Astrocyte of the cerebellum (primary cell): Measurements from ENCODE around the gene NUDT1.

Source experiments
- DNase-seq: peaks from one replicate; pipeline ENCODE4 v3.0.0-alpha.2; 2011; ENCODE audit warnings: low read depth
- H3K4me3 ChIP-seq: 2 replicates; pipeline ENCODE4 v1.5.1; 2011; ENCODE audit warnings: mild to moderate bottlenecking, low read depth, low read length, moderate library complexity
- in situ Hi-C: cut with HindIII; loops from 2 replicates; pipeline ENCODE4 v1.10.0; 2017; ENCODE audit warnings: low sequenced_read_pairs
- TF ChIP-seq, protein P1 (sequence below): IDR thresholded peaks from 2 replicates; pipeline ENCODE4 v1.5.1; 2012; ENCODE audit warnings: low read length, low read depth, moderate library complexity, mild to moderate bottlenecking; ENCODE audit errors: missing control alignments

Gene NUDT1

GRCh38 chr7:2217716-2218443 is 24.1 kb upstream of the NUDT1 start:
- in situ Hi-C loops: no loop called here
- no peak for DNase-seq
- no peak overlapping the region for H3K4me3 ChIP-seq
- TF ChIP-seq, protein P1, sequence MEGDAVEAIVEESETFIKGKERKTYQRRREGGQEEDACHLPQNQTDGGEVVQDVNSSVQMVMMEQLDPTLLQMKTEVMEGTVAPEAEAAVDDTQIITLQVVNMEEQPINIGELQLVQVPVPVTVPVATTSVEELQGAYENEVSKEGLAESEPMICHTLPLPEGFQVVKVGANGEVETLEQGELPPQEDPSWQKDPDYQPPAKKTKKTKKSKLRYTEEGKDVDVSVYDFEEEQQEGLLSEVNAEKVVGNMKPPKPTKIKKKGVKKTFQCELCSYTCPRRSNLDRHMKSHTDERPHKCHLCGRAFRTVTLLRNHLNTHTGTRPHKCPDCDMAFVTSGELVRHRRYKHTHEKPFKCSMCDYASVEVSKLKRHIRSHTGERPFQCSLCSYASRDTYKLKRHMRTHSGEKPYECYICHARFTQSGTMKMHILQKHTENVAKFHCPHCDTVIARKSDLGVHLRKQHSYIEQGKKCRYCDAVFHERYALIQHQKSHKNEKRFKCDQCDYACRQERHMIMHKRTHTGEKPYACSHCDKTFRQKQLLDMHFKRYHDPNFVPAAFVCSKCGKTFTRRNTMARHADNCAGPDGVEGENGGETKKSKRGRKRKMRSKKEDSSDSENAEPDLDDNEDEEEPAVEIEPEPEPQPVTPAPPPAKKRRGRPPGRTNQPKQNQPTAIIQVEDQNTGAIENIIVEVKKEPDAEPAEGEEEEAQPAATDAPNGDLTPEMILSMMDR: no peak

DNA sequence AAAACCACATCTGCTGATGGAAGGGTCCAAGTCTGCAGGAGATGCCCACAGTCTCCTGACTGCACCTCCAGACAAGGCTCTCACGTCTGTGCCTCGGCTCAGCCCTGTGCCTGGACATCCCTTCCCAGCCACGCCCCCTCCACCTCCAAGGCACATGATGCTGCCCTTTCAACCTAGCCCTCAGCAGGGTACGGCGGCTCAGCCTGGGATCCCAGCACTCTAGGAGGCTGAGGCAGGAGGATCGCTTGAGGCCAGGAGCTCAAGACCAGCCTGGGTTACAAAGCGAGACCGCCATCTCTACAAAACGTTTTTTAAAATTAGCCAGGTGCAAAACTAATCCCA is 23.6 kb upstream of the NUDT1 start:
- in situ Hi-C loops: no loop called here

DNA sequence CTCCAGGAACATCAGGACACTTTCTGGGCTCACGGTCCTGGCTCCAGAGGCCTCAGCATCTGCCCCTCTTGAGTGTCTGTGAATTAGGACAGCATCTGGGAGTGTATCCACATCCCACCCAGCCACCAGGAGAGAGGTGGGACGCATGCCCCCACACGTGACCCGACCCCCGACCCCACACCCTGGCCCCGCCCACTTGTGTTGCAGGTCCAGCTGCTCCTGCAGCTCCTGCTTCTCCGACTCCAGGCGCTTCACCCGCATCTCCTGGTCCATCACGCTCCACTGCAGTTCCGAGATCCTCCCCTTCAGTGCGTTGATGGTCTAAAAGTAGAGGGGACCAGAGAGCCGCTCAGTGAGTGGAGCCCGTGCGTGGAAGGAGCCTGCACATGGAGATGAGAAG is 22.9 kb upstream of the NUDT1 start:
- H3K4me3 ChIP-seq: no peak overlapping the region
- in situ Hi-C loops: no loop called here
- DNase-seq: no peak
- TF ChIP-seq, protein P1: no peak

More for the DNA sequence above, 23.6 kb upstream of the NUDT1 start:
- H3K4me3 ChIP-seq: no peak overlapping the region
- TF ChIP-seq, protein P1: no peak
- no peak for DNase-seq

GRCh38 chr7:2219606-2220005 is 22.4 kb upstream of the NUDT1 start:
- TF ChIP-seq, protein P1: no peak
- H3K4me3 ChIP-seq: no peak overlapping the region
- in situ Hi-C loops: no loop called here
- no peak for DNase-seq

DNA sequence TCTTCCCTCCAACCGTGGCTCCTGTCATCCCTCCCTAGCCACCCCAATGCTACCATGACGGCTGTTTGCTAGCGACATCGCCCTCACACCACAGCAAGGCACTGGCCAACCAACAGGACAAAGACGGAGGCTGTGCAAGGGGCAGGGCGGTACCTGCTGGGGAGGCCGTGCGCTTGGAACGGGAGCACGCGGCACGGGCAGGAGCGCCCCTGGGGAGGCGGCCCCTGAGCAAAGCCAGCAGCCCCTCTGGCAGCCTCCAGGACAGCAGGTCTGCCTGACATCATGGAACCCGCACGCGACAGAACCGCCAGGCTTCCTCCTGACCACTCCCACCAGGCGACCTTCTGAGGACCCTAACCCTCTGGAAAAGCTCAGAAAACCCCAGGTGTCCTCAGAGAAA is 22.0 kb upstream of the NUDT1 start:
- TF ChIP-seq, protein P1: no peak
- in situ Hi-C loops: no loop called here
- no peak overlapping the region for H3K4me3 ChIP-seq
- no peak for DNase-seq

DNA sequence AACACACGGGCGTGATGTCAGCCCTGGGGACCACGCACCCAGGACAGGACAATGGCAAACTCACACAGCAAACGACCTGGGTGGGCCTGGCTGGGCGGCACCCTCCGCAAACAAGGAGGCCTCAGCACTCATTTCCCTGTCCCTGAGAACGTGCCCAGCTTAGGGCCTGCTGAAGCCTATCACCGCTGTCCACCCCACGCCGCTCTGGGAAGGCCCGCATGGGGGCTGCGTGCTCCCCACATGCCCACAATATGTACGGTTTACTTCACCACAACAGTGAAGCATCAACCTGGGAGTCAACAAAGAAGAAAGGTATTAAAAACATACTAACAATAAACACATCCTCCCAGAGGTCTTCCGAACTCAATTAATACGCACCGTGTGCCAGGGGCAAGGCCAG is 21.5 kb upstream of the NUDT1 start:
- in situ Hi-C loops: no loop called here

More for the DNA sequence above, 21.5 kb upstream of the NUDT1 start:
- no peak for DNase-seq
- TF ChIP-seq, protein P1: no peak
- no peak overlapping the region for H3K4me3 ChIP-seq
